Activated CD4-positive, alpha-beta T cell treated with anti-CD3 and anti-CD28 coated beads, Interleukin-2, amount 10 ng/mL, durations not matched to agents 24 days and 14 days (primary cell): Measurements from ENCODE around the gene FAM216B. TPM values are rescaled to one million over a fixed set of nuclear protein-coding genes. Genes with fewer than 3 reads are reported as not detected.

Experiments used
- DNase-seq: peaks from one replicate; pipeline ENCODE4 v3.0.0; 2022
- H3K27ac Mint-ChIP-seq: one replicate; pipeline ENCODE4 v1.8.0; 2022; ENCODE audit warnings: mild to moderate bottlenecking, mixed read lengths
- H3K27me3 Mint-ChIP-seq: one replicate; pipeline ENCODE4 v1.8.0; 2022; ENCODE audit warnings: mixed read lengths
- H3K36me3 Mint-ChIP-seq: one replicate; pipeline ENCODE4 v1.8.0; 2022; ENCODE audit warnings: low read depth, mild to moderate bottlenecking, mixed read lengths
- H3K4me1 Mint-ChIP-seq: one replicate; pipeline ENCODE4 v1.8.0; 2021; ENCODE audit warnings: mixed read lengths
- H3K4me3 Mint-ChIP-seq: one replicate; pipeline ENCODE4 v1.8.0; 2022; ENCODE audit warnings: mild to moderate bottlenecking, moderate library complexity, mixed read lengths
- H3K9me3 Mint-ChIP-seq: one replicate; pipeline ENCODE4 v1.8.0; 2021; ENCODE audit warnings: mixed read lengths
- intact Hi-C: fragments of 100-400 bp; cut with micrococcal nuclease; formaldehyde crosslinking; loops from one replicate; pipeline ENCODE4 v1.15.1; 2023
- total RNA-seq: library from RNA; stranded (reverse); gene quantifications from 2 replicates; pipeline ENCODE4 v1.2.3, GENCODE V29; 2022

The FAM216B gene
- total RNA-seq, 1 donor from 2014 or later, result not detected

GRCh38 chr13:42821437-42821836 lies 40.1 kb downstream of the FAM216B start:
- DNase-seq, result peak; percentile 8
- intact Hi-C loops, result no loop called here
- no peaks in the 10 kb centered on the region for H3K36me3 Mint-ChIP-seq
- H3K27me3 Mint-ChIP-seq, result peaks cover 36% of the 10 kb centered on the region
- peaks cover 3% of the 10 kb centered on the region for H3K4me1 Mint-ChIP-seq
- no peak overlapping the region for H3K27ac Mint-ChIP-seq
- no peak overlapping the region for H3K4me3 Mint-ChIP-seq
- H3K9me3 Mint-ChIP-seq, result no peaks in the 10 kb centered on the region

GRCh38 chr13:42832341-42833096 lies 51.1 kb downstream of the FAM216B start:
- no peak overlapping the region for H3K4me3 Mint-ChIP-seq
- no peaks in the 10 kb centered on the region for H3K36me3 Mint-ChIP-seq
- peaks cover 11% of the 10 kb centered on the region for H3K27me3 Mint-ChIP-seq
- peaks cover 11% of the 10 kb centered on the region for H3K4me1 Mint-ChIP-seq
- no peak overlapping the region for H3K27ac Mint-ChIP-seq
- DNase-seq, result no peak
- intact Hi-C loops, result no loop called here
- no peaks in the 10 kb centered on the region for H3K9me3 Mint-ChIP-seq

DNA sequence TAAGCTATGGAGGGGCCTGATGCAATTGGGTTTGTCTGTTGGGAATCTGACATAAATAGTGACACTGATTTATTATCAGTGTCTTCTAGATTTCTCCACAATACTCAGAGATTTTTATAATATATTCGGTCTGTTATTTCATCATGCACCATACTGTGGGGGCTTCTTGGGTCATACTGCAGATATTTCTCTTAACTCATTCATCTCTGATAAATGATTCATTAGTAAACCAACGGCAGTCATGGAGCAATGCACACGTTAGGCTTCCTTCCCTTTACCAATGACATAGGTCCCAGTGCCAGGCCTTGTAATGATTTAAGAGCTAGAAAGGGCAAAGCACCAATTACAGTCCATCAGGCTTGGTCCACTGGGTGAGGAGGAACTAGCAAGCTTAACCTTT lies 53.6 kb downstream of the FAM216B start:
- DNase-seq, result no peak
- H3K36me3 Mint-ChIP-seq, result no peaks in the 10 kb centered on the region
- no peak overlapping the region for H3K27ac Mint-ChIP-seq
- H3K4me1 Mint-ChIP-seq, result peaks cover 11% of the 10 kb centered on the region
- H3K4me3 Mint-ChIP-seq, result no peak overlapping the region
- peaks cover 6% of the 10 kb centered on the region for H3K27me3 Mint-ChIP-seq
- no peaks in the 10 kb centered on the region for H3K9me3 Mint-ChIP-seq
- intact Hi-C loops, result no loop called here

- Mint-ChIP-seq H3K4me3 (no peak overlapping the region), H3K4me1 (peaks cover 9% of the 10 kb centered on the region), H3K27ac (no peak overlapping the region), H3K27me3 (peaks cover 2% of the 10 kb centered on the region), H3K36me3 (no peaks in the 10 kb centered on the region), H3K9me3 (no peaks in the 10 kb centered on the region)
- peak; percentile 21 for DNase-seq
- intact Hi-C loops, result no loop called here
Observed at GRCh38 chr13:42836930-42837690, 55.7 kb downstream of the FAM216B start.

Other genes starting within 250 kb of the FAM216B start
- gene TNFSF11, start 207.4 kb upstream of the FAM216B start, total RNA-seq, result 2.1 and 2.4 TPM in 2 replicates
- 16.2 and 16.5 TPM in 2 replicates for gene EPSTI1, start 210.7 kb downstream of the FAM216B start, total RNA-seq
- 16.6 and 17.8 TPM in 2 replicates for gene DNAJC15, start 242.0 kb downstream of the FAM216B start, total RNA-seq